GM19372 (cell line): ENCODE measurements around the gene PLEKHA7.
"Not testable (repeated sequence)": the region's sequence is repeated elsewhere in the genome, so short reads cannot be mapped to it uniquely, and the experiment has no call there.

Experiments
- ATAC-seq: cut with Tn5 transposase; IDR thresholded peaks from one replicate; pipeline ENCODE4 v1.9.1; 2021; ENCODE audit warnings: mild to moderate bottlenecking, low read depth, moderate library complexity; ENCODE audit not compliant: unreplicated experiment

PLEKHA7 gene, protein sequence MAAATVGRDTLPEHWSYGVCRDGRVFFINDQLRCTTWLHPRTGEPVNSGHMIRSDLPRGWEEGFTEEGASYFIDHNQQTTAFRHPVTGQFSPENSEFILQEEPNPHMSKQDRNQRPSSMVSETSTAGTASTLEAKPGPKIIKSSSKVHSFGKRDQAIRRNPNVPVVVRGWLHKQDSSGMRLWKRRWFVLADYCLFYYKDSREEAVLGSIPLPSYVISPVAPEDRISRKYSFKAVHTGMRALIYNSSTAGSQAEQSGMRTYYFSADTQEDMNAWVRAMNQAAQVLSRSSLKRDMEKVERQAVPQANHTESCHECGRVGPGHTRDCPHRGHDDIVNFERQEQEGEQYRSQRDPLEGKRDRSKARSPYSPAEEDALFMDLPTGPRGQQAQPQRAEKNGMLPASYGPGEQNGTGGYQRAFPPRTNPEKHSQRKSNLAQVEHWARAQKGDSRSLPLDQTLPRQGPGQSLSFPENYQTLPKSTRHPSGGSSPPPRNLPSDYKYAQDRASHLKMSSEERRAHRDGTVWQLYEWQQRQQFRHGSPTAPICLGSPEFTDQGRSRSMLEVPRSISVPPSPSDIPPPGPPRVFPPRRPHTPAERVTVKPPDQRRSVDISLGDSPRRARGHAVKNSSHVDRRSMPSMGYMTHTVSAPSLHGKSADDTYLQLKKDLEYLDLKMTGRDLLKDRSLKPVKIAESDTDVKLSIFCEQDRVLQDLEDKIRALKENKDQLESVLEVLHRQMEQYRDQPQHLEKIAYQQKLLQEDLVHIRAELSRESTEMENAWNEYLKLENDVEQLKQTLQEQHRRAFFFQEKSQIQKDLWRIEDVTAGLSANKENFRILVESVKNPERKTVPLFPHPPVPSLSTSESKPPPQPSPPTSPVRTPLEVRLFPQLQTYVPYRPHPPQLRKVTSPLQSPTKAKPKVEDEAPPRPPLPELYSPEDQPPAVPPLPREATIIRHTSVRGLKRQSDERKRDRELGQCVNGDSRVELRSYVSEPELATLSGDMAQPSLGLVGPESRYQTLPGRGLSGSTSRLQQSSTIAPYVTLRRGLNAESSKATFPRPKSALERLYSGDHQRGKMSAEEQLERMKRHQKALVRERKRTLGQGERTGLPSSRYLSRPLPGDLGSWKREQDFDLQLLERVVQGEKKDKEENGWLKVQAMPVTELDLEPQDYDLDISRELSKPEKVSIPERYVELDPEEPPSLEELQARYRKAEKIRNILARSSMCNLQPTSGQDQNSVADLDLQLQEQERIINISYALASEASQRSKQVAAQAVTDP

GRCh38 chr11:17014321-17014832 is at the start of gene PLEKHA7:
PLEKHA7 (minus strand) TSS chr11:17014414; CDS start chr11:17014401, 13 bp downstream.
- ATAC-seq, result no peak

GRCh38 chr11:17063171-17064002 is 49.2 kb upstream of the PLEKHA7 start:
- ATAC-seq, result peak; percentile 74

GRCh38 chr11:17051146-17051545 is 36.9 kb upstream of the PLEKHA7 start:
- not testable (repeated sequence) for ATAC-seq

DNA sequence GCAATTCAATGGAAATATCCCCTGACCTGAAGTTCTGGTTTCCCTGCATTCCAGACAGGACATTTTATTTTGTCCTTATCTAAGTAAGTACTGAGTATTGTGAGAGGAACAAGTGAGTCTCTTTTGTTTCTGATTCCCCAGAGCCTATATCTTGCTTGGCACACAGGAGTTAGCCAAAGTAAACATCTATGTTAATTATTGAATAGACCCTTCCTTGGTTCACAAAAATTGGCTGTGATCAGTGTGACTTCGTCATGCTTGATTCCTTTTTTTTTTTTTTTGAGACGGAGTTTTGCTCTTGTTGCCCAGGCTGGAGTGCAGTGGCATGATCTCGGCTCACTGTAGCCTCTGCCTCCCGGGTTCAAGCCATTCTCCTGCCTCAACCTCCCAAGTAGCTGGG is 34.3 kb upstream of the PLEKHA7 start:
- not testable (repeated sequence) for ATAC-seq

DNA sequence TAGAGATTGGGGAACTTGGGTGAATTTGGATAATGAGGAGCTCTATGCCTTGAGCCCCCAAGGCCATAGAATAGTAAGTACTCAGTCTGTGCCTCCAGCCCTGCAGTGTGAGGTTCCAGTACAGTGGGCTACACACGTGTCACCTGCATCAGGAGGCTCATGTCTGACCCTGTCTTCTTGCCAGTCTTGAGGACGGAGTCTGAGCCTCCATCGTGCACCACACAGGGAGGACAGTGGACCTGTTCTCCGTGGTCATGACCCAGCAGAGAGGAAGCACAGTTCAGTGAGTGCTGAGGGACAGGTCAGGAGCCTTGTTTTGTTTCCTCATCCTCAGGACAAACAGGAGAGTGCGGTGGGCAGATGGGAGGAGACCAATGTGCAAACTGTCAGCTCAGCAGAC is 32.5 kb upstream of the PLEKHA7 start:
- ATAC-seq, result no peak

- no peak for ATAC-seq
Measured at GRCh38 chr11:17036666-17037658, 22.7 kb upstream of the PLEKHA7 start.

GRCh38 chr11:17034027-17034426 is 19.8 kb upstream of the PLEKHA7 start:
- ATAC-seq, result not testable (repeated sequence)

DNA sequence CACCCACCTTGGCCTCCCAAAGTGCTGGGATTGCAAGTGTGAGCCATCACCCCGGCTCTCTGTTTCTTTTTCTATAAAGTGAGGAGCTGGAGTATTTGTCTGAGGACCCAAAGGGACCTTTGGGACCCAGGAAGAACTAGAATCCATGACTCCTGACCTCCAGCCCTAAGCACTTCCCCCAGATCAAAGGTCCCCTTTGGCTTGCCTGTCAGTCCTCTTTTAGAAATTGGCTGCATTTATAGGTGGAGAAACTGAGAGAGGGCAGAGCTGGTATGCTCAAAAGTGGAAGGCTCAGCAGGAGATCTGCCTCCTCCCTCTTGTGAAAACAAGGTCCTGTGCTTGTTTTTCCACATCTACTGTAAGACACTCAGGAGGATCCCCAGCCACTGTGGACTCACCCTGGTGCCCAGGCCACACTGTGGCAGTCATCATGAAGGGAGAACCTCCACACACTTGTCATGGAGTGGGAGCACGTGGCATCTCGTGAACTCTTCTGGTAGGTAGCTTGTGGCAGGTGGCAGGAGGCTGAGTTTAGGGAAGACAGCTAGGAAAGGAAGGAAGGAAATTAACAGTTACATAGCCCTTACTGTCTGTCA is 12.4 kb upstream of the PLEKHA7 start:
- ATAC-seq, result no peak

DNA sequence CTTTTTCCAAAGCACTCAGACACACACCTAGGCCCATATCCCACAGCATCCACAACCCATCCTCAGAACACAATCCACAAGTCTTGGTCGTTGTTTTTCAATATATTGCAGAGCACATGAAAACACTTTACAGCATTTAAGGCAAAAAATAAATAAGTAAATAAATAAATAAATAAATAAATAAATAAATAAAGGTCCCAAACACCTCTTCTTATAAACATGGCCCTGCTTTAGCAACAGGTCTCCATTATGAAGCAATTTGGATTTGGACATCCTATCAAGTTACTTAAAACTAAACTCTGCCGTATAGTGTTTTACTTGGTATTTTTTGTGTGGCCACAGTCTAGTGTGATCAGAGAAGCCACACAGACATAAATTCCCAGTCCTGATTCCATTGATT is 10.7 kb upstream of the PLEKHA7 start:
- no peak for ATAC-seq

- ATAC-seq, result no peak
Measured at GRCh38 chr11:17021511-17021910, 7.3 kb upstream of the PLEKHA7 start.

DNA sequence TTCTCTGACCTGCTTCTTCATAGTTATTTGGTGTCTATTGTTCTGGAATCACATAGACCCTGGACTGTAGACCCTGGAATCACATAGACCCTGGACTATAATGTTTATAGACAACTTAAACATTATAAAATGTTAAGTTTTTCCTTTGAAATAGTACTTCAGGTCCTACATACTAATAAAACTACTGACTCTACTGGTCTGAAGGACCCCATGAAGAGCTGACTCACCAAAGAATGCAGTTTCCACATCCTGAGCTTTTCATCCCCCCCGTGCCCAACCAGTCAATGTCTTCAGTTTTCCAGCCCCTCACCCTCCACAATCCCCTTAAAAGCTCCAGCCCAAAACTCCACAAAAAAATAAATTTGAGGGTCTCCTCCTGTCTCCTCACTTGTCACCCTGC is 6.6 kb upstream of the PLEKHA7 start:
- no peak for ATAC-seq

- ATAC-seq, result no peak
Measured at GRCh38 chr11:17019232-17019631, 5.0 kb upstream of the PLEKHA7 start.

DNA sequence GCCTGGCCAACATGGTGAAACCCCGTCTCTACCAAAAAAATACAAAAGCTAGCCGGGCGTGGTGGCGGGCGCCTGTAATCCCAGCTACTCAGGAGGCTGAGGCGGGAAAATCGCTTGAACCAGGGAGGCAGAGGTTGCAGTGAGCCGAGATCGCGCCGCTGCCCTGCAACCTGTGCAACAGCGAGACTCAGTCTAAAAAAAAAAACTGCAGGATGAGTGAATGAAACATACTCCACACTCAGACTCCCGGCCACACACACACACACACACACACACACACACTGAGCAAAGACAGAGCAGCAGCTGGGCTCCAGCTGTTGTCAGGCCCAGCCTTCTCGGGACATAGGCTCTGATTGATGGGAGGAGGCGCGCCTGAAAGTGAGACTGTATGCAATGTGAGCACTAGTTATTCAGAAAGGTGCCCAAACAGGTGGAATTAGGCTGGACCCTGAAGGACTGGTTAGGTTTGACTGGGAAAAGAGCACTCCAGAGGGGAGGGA is 1.5 kb upstream of the PLEKHA7 start:
- ATAC-seq, result no peak

- ATAC-seq, result no peak
Measured at GRCh38 chr11:17014833-17015626, 816 bp upstream of the PLEKHA7 start.

- ATAC-seq, result no peak
Measured at GRCh38 chr11:17013548-17014320, 480 bp downstream of the PLEKHA7 start.
